ENCODE results near the gene RPS27.

DNA sequence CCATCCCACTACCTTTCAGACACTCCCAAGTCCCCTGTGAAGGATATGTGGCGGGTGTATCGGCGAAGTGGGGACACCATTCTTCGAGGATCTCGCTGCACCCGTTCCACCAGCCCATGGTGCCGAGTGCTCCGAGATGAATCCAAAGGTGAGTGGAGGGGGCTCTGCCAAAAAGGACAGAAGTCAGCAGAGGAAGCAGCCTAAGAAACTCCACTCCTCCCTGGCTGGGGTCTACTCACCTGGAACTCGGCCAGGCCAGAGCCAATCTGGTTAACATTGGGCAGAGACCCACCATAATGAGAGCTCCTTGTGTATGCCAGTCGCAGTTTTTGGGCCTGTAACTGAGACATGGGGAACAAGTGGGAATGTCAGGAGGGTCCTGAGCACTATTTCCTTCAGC is 35.7 kb upstream of the RPS27 start:
- TF ChIP-seq, protein P1, sequence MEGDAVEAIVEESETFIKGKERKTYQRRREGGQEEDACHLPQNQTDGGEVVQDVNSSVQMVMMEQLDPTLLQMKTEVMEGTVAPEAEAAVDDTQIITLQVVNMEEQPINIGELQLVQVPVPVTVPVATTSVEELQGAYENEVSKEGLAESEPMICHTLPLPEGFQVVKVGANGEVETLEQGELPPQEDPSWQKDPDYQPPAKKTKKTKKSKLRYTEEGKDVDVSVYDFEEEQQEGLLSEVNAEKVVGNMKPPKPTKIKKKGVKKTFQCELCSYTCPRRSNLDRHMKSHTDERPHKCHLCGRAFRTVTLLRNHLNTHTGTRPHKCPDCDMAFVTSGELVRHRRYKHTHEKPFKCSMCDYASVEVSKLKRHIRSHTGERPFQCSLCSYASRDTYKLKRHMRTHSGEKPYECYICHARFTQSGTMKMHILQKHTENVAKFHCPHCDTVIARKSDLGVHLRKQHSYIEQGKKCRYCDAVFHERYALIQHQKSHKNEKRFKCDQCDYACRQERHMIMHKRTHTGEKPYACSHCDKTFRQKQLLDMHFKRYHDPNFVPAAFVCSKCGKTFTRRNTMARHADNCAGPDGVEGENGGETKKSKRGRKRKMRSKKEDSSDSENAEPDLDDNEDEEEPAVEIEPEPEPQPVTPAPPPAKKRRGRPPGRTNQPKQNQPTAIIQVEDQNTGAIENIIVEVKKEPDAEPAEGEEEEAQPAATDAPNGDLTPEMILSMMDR (IDR thresholded peaks at IDR 0.05), result no peak
- TF ChIP-seq POLR2A (IDR thresholded peaks at IDR 0.05), result no peak
